HS-5 (cell line): ENCODE data around the gene PKD2L2.
"Not testable (repeated sequence)": the region's sequence is repeated elsewhere in the genome, so short reads cannot be mapped to it uniquely, and the experiment has no call there.

Experiments used
- DNase-seq: peaks from one replicate; pipeline ENCODE4 v3.0.0-alpha.2; 2012; ENCODE audit warnings: low read depth

The PKD2L2 gene

GRCh38 chr5:137888863-137889759 lies at the start of gene PKD2L2:
PKD2L2 (plus strand) TSS chr5:137889457; CDS start chr5:137889492, 35 bp downstream.
- DNase-seq = no peak

- DNase-seq = no peak
Measured at GRCh38 chr5:137842296-137842695, 47.0 kb upstream of the PKD2L2 start.

- no peak for DNase-seq
Measured at GRCh38 chr5:137843676-137844299, 45.5 kb upstream of the PKD2L2 start.

GRCh38 chr5:137845472-137845871 lies 43.8 kb upstream of the PKD2L2 start:
- no peak for DNase-seq

GRCh38 chr5:137847687-137848086 lies 41.6 kb upstream of the PKD2L2 start:
- DNase-seq = no peak

- DNase-seq = not testable (repeated sequence)
Measured at GRCh38 chr5:137853165-137853564, 36.1 kb upstream of the PKD2L2 start.

- DNase-seq = no peak
Measured at GRCh38 chr5:137856201-137856600, 33.1 kb upstream of the PKD2L2 start.

GRCh38 chr5:137856916-137857862 lies 32.1 kb upstream of the PKD2L2 start:
- no peak for DNase-seq

- DNase-seq = no peak
Measured at GRCh38 chr5:137858223-137858916, 30.9 kb upstream of the PKD2L2 start.

GRCh38 chr5:137858954-137859353 lies 30.3 kb upstream of the PKD2L2 start:
- no peak for DNase-seq

- DNase-seq = no peak
Measured at GRCh38 chr5:137862251-137862650, 27.0 kb upstream of the PKD2L2 start.

GRCh38 chr5:137863653-137864052 lies 25.6 kb upstream of the PKD2L2 start:
- not testable (repeated sequence) for DNase-seq

- no peak for DNase-seq
Measured at GRCh38 chr5:137866541-137867388, 22.5 kb upstream of the PKD2L2 start.

- DNase-seq = no peak
Measured at GRCh38 chr5:137867664-137868063, 21.6 kb upstream of the PKD2L2 start, which contains the start of gene MYOT. MYOT (plus strand) TSS chr5:137867860; CDS start chr5:137870652, 2,792 bp downstream.

GRCh38 chr5:137870647-137871339 lies 18.5 kb upstream of the PKD2L2 start:
- DNase-seq = no peak

GRCh38 chr5:137871571-137871970 lies 17.7 kb upstream of the PKD2L2 start:
- DNase-seq = no peak

GRCh38 chr5:137872466-137872865 lies 16.8 kb upstream of the PKD2L2 start:
- DNase-seq = no peak

- no peak for DNase-seq
Measured at GRCh38 chr5:137876101-137876500, 13.2 kb upstream of the PKD2L2 start.

- DNase-seq = no peak
Measured at GRCh38 chr5:137880313-137880712, 8.9 kb upstream of the PKD2L2 start.

- no peak for DNase-seq
Measured at GRCh38 chr5:137887831-137888230, 1.4 kb upstream of the PKD2L2 start.
